Activated T-helper 2 cell treated with anti-CD3 and anti-CD28 coated beads, Interferon-gamma antibody, Interleukin-2, Interleukin-4, amounts not matched to agents 10 μg/mL and 5 μg/mL and 100 μg/mL, durations not matched to agents 14 hours and 24 hours and 36 hours (primary cell): Measurements from ENCODE around the gene OR10G7. TPM values are rescaled to one million over a fixed set of nuclear protein-coding genes. Genes with fewer than 3 reads are reported as not detected.

ENCODE experiments used
- DNase-seq: peaks from one replicate; pipeline ENCODE4 v3.0.0; 2021; ENCODE audit warnings: low spot score
- H3K27ac Mint-ChIP-seq: one replicate; pipeline ENCODE4 v1.8.0; 2021; ENCODE audit warnings: mixed read lengths
- H3K27me3 Mint-ChIP-seq: one replicate; pipeline ENCODE4 v1.8.0; 2021; ENCODE audit warnings: low read depth, mixed read lengths
- H3K36me3 Mint-ChIP-seq: one replicate; pipeline ENCODE4 v1.8.0; 2021; ENCODE audit warnings: low read depth, mixed read lengths
- H3K4me1 Mint-ChIP-seq: one replicate; pipeline ENCODE4 v1.8.0; 2021; ENCODE audit warnings: low read depth, mixed read lengths
- H3K4me3 Mint-ChIP-seq: one replicate; pipeline ENCODE4 v1.8.0; 2021; ENCODE audit warnings: low read depth, mild to moderate bottlenecking, moderate library complexity, mixed read lengths
- H3K9me3 Mint-ChIP-seq: one replicate; pipeline ENCODE4 v1.8.0; 2021; ENCODE audit warnings: mixed read lengths
- intact Hi-C: fragments of 100-400 bp; cut with micrococcal nuclease; formaldehyde crosslinking; loops from one replicate; pipeline ENCODE4 v1.15.1; 2023
- total RNA-seq: library from RNA; stranded (reverse); gene quantifications from 2 replicates; pipeline ENCODE4 v1.2.3, GENCODE V29; 2022

OR10G7 gene
- total RNA-seq, 1 donor from 2014 or later = not detected

- H3K4me1 Mint-ChIP-seq = no peaks in the 10 kb centered on the region
- H3K9me3 Mint-ChIP-seq = no peaks in the 10 kb centered on the region
- intact Hi-C loops = no loop called here
- H3K4me3 Mint-ChIP-seq = no peak within 1 kb of the TSS
- no peak for DNase-seq
- H3K27me3 Mint-ChIP-seq = peaks cover 6% of the 10 kb centered on the region
- H3K36me3 Mint-ChIP-seq = no peaks in the 10 kb centered on the region
- H3K27ac Mint-ChIP-seq = no peak within 1 kb of the TSS
Observed at GRCh38 chr11:124012697-124013096, 28.4 kb downstream of the OR10G7 start, which contains the start of gene OR10G4. Gene OR10G4 (plus strand): TSS chr11:124012997. CDS start chr11:124015575, 2,578 bp downstream.

- intact Hi-C loops = no loop called here
- Mint-ChIP-seq H3K9me3 (no peaks in the 10 kb centered on the region), H3K27me3 (no peaks in the 10 kb centered on the region), H3K36me3 (no peaks in the 10 kb centered on the region), H3K4me3 (no peak within 1 kb of the TSS), H3K27ac (no peak within 1 kb of the TSS), H3K4me1 (no peaks in the 10 kb centered on the region)
- DNase-seq = no peak
Observed at GRCh38 chr11:123995119-123995518, 46.0 kb downstream of the OR10G7 start, which contains the start of gene OR10G6. Gene OR10G6 (minus strand): TSS chr11:123995161. CDS start chr11:123995161, 0 bp downstream.

Other genes starting within 250 kb of the OR10G7 start
- not detected in 2 replicates for gene OR6M1, start 235.0 kb downstream of the OR10G7 start, total RNA-seq
- gene TMEM225, start 155.7 kb downstream of the OR10G7 start, total RNA-seq = not detected in 2 replicates
- not detected in 2 replicates for gene OR8D4, start 139.2 kb downstream of the OR10G7 start, total RNA-seq
- not detected in 2 replicates for gene OR4D5, start 101.7 kb downstream of the OR10G7 start, total RNA-seq
- not detected in 2 replicates for gene OR6T1, start 97.5 kb downstream of the OR10G7 start, total RNA-seq
- not detected in 2 replicates for gene OR10S1, start 63.5 kb downstream of the OR10G7 start, total RNA-seq
- gene OR10G6, start 46.2 kb downstream of the OR10G7 start, total RNA-seq = not detected in 2 replicates
- not detected in 2 replicates for gene OR10G4, start 28.3 kb downstream of the OR10G7 start, total RNA-seq
- gene OR10G9, start 18.3 kb downstream of the OR10G7 start, total RNA-seq = not detected in 2 replicates
- gene OR10G8, start 14.5 kb downstream of the OR10G7 start, total RNA-seq = not detected in 2 replicates
- gene VWA5A, start 74.1 kb upstream of the OR10G7 start, total RNA-seq = 4.6 TPM in 2 replicates
- gene OR10D3, start 142.0 kb upstream of the OR10G7 start, total RNA-seq = not detected in 2 replicates
- gene OR8G1, start 199.8 kb upstream of the OR10G7 start, total RNA-seq = not detected in 2 replicates
- not detected in 2 replicates for gene OR8G5, start 215.1 kb upstream of the OR10G7 start, total RNA-seq